GM23338 (cell line): ENCODE measurements around the gene ADAMTSL2. TPM values are rescaled to one million over a fixed set of nuclear protein-coding genes. Genes with fewer than 3 reads are reported as not detected.

Source experiments
- ATAC-seq: fragments of 200-7000 bp; cut with Tn5 transposase; 3 replicates; pipeline ENCODE4 v1.9.1; 2020
- DNase-seq: peaks from one replicate; pipeline ENCODE4 v3.0.0-alpha.2; 2015; ENCODE audit warnings: low spot score
- H2AFZ ChIP-seq: fragments of 200-600 bp; sonication (generic); 2 replicates; pipeline ENCODE4 v1.8.0; 2016; ENCODE audit warnings: antibody characterized with exemption, mild to moderate bottlenecking, moderate library complexity
- H3F3A ChIP-seq: fragments of 200-600 bp; sonication (generic); replicated peaks from 2 replicates; pipeline ENCODE4 v1.8.0; 2017; ENCODE audit warnings: antibody characterized with exemption, mixed run types, low read depth
- H3K27ac ChIP-seq: fragments of 200-600 bp; sonication (generic); 2 replicates; pipeline ENCODE4 v1.6.1; 2016; ENCODE audit warnings: low read depth
- H3K27me3 ChIP-seq: fragments of 200-600 bp; sonication (generic); 2 replicates; pipeline ENCODE4 v1.8.0; 2016; ENCODE audit warnings: mild to moderate bottlenecking, mixed run types, moderate library complexity; ENCODE audit not compliant: insufficient read depth
- H3K36me3 ChIP-seq: fragments of 200-600 bp; sonication (generic); 2 replicates; pipeline ENCODE4 v1.8.0; 2016; ENCODE audit warnings: mild to moderate bottlenecking; ENCODE audit not compliant: insufficient read depth
- H3K4me1 ChIP-seq: fragments of 200-600 bp; sonication (generic); 2 replicates; pipeline ENCODE4 v1.8.0; 2016; ENCODE audit warnings: mild to moderate bottlenecking, moderate library complexity; ENCODE audit not compliant: insufficient read depth
- H3K4me2 ChIP-seq: fragments of 200-600 bp; sonication (generic); 2 replicates; pipeline ENCODE4 v1.7.1; 2017; ENCODE audit warnings: mixed run types
- H3K4me3 ChIP-seq: fragments of 200-600 bp; sonication (generic); 2 replicates; pipeline ENCODE4 v1.6.1; 2016; ENCODE audit warnings: mixed run types
- H3K79me2 ChIP-seq: fragments of 200-600 bp; sonication (generic); replicated peaks from 2 replicates; pipeline ENCODE4 v1.8.0; 2017; ENCODE audit warnings: mild to moderate bottlenecking; ENCODE audit not compliant: insufficient read depth
- H3K9me2 ChIP-seq: fragments of 200-600 bp; sonication (generic); 2 replicates; pipeline ENCODE4 v1.8.0; 2017; ENCODE audit not compliant: insufficient read depth
- H4K20me1 ChIP-seq: fragments of 200-600 bp; sonication (generic); replicated peaks from 2 replicates; pipeline ENCODE4 v1.8.0; 2017; ENCODE audit warnings: mild to moderate bottlenecking; ENCODE audit not compliant: insufficient read depth
- H3K27ac Mint-ChIP-seq: 2 replicates; pipeline ENCODE4 v1.8.0; 2020; ENCODE audit warnings: inconsistent platforms, mild to moderate bottlenecking, moderate library complexity, mixed read lengths
- H3K27me3 Mint-ChIP-seq: 3 replicates; pipeline ENCODE4 v1.8.0; 2022; ENCODE audit warnings: low read depth, mild to moderate bottlenecking, moderate library complexity, mixed read lengths, inconsistent platforms; ENCODE audit not compliant: insufficient read depth, poor library complexity
- H3K36me3 Mint-ChIP-seq: 3 replicates; pipeline ENCODE4 v1.8.0; 2021; ENCODE audit warnings: low read depth, mild to moderate bottlenecking, inconsistent platforms, moderate library complexity, mixed read lengths
- H3K4me1 Mint-ChIP-seq: 3 replicates; pipeline ENCODE4 v1.8.0; 2020; ENCODE audit warnings: mild to moderate bottlenecking, inconsistent platforms, mixed read lengths
- H3K4me3 Mint-ChIP-seq: 3 replicates; pipeline ENCODE4 v1.8.0; 2021; ENCODE audit warnings: moderate library complexity, mild to moderate bottlenecking, inconsistent platforms, mixed read lengths
- H3K9me3 Mint-ChIP-seq: 3 replicates; pipeline ENCODE4 v1.8.0; 2020; ENCODE audit warnings: moderate library complexity, mild to moderate bottlenecking, inconsistent platforms, mixed read lengths
- CREB1 ChIP-seq: fragments of 250-450 bp; sonication (Bioruptor Pico); IDR thresholded peaks from 2 replicates; pipeline ENCODE4 v1.5.0; 2020; ENCODE audit warnings: low read depth, mild to moderate bottlenecking, moderate library complexity
- CTCF ChIP-seq, 2 experiments: fragments of 200-600 bp in 1 of 2; sonication (generic) in 1 of 2; conservative IDR thresholded peaks; 2 replicates each; pipeline versions ENCODE4 v1.5.1 to v1.6.1; 2016 to 2017; ENCODE audit warnings: antibody characterized with exemption in 2 of 2, low read depth in 2 of 2, mild to moderate bottlenecking in 2 of 2, moderate library complexity in 1 of 2
- EZH2phosphoT487 ChIP-seq: fragments of 200-600 bp; sonication (generic); IDR thresholded peaks from one replicate; pipeline ENCODE4 v1.8.1; 2018; ENCODE audit warnings: antibody characterized with exemption; ENCODE audit not compliant: unreplicated experiment
- NANOG ChIP-seq: IDR thresholded peaks from 2 replicates; pipeline ENCODE4 v1.6.1; 2016; ENCODE audit warnings: antibody characterized with exemption, borderline replicate concordance
- POLR2AphosphoS5 ChIP-seq: IDR thresholded peaks from 2 replicates; pipeline ENCODE4 v1.6.1; 2016; ENCODE audit warnings: antibody characterized with exemption, low read depth
- STAT1 ChIP-seq: IDR thresholded peaks from one replicate; pipeline ENCODE4 v1.6.1; 2016; ENCODE audit warnings: antibody characterized with exemption; ENCODE audit not compliant: unreplicated experiment
- ZNF114 ChIP-seq: fragments of 250-450 bp; sonication (Bioruptor Pico); IDR thresholded peaks from 2 replicates; pipeline ENCODE4 v1.5.0; 2020; ENCODE audit warnings: mild to moderate bottlenecking, moderate library complexity
- polyA plus RNA-seq: library from polyadenylated mRNA; unstranded; fragments of >200 nt; fragmentation: Nextera tagmentation; extraction: Ambion mirVana; gene quantifications from 2 replicates; pipeline ENCODE4 v1.2.1, GENCODE V29; 2016
- total RNA-seq: library from RNA; depleted of rRNA; stranded (reverse); fragments of >200 nt; shearing (Covaris generic); gene quantifications from 2 replicates; pipeline ENCODE4 v1.2.3, GENCODE V29; 2014
- TF ChIP-seq, protein P1 (sequence below): IDR thresholded peaks from one replicate; pipeline ENCODE4 v1.6.1; 2018; ENCODE audit warnings: antibody characterized with exemption; ENCODE audit not compliant: unreplicated experiment
- TF ChIP-seq, protein P2 (sequence below): IDR thresholded peaks from 2 replicates; pipeline ENCODE4 v1.6.1; 2016; ENCODE audit warnings: antibody characterized with exemption
- TF ChIP-seq, protein P3 (sequence below): fragments of 250-450 bp; sonication (Bioruptor Pico); IDR thresholded peaks from 2 replicates; pipeline ENCODE4 v1.5.0; 2020; ENCODE audit warnings: mild to moderate bottlenecking, moderate library complexity

The ADAMTSL2 gene
- total and polyA plus RNA-seq, 2 experiments from 2014 or later = 0.15 to 0.66 TPM

- TF ChIP-seq, protein P1, sequence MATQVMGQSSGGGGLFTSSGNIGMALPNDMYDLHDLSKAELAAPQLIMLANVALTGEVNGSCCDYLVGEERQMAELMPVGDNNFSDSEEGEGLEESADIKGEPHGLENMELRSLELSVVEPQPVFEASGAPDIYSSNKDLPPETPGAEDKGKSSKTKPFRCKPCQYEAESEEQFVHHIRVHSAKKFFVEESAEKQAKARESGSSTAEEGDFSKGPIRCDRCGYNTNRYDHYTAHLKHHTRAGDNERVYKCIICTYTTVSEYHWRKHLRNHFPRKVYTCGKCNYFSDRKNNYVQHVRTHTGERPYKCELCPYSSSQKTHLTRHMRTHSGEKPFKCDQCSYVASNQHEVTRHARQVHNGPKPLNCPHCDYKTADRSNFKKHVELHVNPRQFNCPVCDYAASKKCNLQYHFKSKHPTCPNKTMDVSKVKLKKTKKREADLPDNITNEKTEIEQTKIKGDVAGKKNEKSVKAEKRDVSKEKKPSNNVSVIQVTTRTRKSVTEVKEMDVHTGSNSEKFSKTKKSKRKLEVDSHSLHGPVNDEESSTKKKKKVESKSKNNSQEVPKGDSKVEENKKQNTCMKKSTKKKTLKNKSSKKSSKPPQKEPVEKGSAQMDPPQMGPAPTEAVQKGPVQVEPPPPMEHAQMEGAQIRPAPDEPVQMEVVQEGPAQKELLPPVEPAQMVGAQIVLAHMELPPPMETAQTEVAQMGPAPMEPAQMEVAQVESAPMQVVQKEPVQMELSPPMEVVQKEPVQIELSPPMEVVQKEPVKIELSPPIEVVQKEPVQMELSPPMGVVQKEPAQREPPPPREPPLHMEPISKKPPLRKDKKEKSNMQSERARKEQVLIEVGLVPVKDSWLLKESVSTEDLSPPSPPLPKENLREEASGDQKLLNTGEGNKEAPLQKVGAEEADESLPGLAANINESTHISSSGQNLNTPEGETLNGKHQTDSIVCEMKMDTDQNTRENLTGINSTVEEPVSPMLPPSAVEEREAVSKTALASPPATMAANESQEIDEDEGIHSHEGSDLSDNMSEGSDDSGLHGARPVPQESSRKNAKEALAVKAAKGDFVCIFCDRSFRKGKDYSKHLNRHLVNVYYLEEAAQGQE = no peak
- no peak for TF ChIP-seq NANOG
- TF ChIP-seq CREB1 (CRISPR knock-in tag) = no peak
- TF ChIP-seq EZH2phosphoT487 = no peak
- TF ChIP-seq POLR2AphosphoS5 = no peak
- TF ChIP-seq, protein P2, sequence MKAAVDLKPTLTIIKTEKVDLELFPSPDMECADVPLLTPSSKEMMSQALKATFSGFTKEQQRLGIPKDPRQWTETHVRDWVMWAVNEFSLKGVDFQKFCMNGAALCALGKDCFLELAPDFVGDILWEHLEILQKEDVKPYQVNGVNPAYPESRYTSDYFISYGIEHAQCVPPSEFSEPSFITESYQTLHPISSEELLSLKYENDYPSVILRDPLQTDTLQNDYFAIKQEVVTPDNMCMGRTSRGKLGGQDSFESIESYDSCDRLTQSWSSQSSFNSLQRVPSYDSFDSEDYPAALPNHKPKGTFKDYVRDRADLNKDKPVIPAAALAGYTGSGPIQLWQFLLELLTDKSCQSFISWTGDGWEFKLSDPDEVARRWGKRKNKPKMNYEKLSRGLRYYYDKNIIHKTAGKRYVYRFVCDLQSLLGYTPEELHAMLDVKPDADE = no peak
- TF ChIP-seq STAT1 = no peak
- no peak for TF ChIP-seq ZNF114 (CRISPR knock-in tag)
- no peak for TF ChIP-seq CTCF (conservative IDR thresholded peaks at IDR 0.05; ENCODE audit: low read depth in 2 of 2)
These were observed 11.8 kb downstream of the ADAMTSL2 start (continued) for GRCh38 chr9:133546287-133546680.

- peaks cover 1% of the 10 kb centered on the region for H3K27me3 Mint-ChIP-seq
- H3K36me3 Mint-ChIP-seq = no peaks in the 10 kb centered on the region; the same call in 2 of the 3 replicates
- no peaks in the 10 kb centered on the region for H3K9me3 Mint-ChIP-seq
- H3K79me2 ChIP-seq = no peaks in the 10 kb centered on the region
- H3K4me3 ChIP-seq = no peak overlapping the region
- H3F3A ChIP-seq = no peaks in the 10 kb centered on the region
- H3K27ac Mint-ChIP-seq = no peak overlapping the region
- H3K27me3 ChIP-seq = no peaks in the 10 kb centered on the region
- ATAC-seq (no peak), DNase-seq (no peak)
- H3K4me1 ChIP-seq = no peaks in the 10 kb centered on the region
- H3K4me3 Mint-ChIP-seq = no peak overlapping the region; the same call in 2 of the 3 replicates
- H4K20me1 ChIP-seq = no peaks in the 10 kb centered on the region
- no peaks in the 10 kb centered on the region for H3K36me3 ChIP-seq
- H3K27ac ChIP-seq = no peak overlapping the region
- H2AFZ ChIP-seq = no peak overlapping the region
- H3K4me2 ChIP-seq = no peak overlapping the region
- TF ChIP-seq, protein P3, sequence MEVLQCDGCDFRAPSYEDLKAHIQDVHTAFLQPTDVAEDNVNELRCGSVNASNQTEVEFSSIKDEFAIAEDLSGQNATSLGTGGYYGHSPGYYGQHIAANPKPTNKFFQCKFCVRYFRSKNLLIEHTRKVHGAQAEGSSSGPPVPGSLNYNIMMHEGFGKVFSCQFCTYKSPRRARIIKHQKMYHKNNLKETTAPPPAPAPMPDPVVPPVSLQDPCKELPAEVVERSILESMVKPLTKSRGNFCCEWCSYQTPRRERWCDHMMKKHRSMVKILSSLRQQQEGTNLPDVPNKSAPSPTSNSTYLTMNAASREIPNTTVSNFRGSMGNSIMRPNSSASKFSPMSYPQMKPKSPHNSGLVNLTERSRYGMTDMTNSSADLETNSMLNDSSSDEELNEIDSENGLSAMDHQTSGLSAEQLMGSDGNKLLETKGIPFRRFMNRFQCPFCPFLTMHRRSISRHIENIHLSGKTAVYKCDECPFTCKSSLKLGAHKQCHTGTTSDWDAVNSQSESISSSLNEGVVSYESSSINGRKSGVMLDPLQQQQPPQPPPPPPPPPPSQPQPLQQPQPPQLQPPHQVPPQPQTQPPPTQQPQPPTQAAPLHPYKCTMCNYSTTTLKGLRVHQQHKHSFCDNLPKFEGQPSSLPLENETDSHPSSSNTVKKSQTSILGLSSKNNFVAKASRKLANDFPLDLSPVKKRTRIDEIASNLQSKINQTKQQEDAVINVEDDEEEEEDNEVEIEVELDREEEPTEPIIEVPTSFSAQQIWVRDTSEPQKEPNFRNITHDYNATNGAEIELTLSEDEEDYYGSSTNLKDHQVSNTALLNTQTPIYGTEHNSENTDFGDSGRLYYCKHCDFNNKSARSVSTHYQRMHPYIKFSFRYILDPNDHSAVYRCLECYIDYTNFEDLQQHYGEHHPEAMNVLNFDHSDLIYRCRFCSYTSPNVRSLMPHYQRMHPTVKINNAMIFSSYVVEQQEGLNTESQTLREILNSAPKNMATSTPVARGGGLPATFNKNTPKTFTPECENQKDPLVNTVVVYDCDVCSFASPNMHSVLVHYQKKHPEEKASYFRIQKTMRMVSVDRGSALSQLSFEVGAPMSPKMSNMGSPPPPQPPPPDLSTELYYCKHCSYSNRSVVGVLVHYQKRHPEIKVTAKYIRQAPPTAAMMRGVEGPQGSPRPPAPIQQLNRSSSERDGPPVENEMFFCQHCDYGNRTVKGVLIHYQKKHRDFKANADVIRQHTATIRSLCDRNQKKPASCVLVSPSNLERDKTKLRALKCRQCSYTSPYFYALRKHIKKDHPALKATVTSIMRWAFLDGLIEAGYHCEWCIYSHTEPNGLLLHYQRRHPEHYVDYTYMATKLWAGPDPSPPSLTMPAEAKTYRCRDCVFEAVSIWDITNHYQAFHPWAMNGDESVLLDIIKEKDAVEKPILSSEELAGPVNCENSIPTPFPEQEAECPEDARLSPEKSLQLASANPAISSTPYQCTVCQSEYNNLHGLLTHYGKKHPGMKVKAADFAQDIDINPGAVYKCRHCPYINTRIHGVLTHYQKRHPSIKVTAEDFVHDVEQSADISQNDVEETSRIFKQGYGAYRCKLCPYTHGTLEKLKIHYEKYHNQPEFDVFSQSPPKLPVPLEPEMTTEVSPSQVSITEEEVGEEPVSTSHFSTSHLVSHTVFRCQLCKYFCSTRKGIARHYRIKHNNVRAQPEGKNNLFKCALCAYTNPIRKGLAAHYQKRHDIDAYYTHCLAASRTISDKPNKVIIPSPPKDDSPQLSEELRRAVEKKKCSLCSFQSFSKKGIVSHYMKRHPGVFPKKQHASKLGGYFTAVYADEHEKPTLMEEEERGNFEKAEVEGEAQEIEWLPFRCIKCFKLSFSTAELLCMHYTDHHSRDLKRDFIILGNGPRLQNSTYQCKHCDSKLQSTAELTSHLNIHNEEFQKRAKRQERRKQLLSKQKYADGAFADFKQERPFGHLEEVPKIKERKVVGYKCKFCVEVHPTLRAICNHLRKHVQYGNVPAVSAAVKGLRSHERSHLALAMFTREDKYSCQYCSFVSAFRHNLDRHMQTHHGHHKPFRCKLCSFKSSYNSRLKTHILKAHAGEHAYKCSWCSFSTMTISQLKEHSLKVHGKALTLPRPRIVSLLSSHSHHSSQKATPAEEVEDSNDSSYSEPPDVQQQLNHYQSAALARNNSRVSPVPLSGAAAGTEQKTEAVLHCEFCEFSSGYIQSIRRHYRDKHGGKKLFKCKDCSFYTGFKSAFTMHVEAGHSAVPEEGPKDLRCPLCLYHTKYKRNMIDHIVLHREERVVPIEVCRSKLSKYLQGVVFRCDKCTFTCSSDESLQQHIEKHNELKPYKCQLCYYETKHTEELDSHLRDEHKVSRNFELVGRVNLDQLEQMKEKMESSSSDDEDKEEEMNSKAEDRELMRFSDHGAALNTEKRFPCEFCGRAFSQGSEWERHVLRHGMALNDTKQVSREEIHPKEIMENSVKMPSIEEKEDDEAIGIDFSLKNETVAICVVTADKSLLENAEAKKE (CRISPR knock-in tag) = no peak
- no peak for TF ChIP-seq POLR2AphosphoS5
- no peaks in the 10 kb centered on the region for H3K9me2 ChIP-seq
- peaks cover 4% of the 10 kb centered on the region for H3K4me1 Mint-ChIP-seq
These were observed 12.6 kb downstream of the ADAMTSL2 start for GRCh38 chr9:133547116-133547515.
